Activated CD8-positive, alpha-beta memory T cell treated with anti-CD3 and anti-CD28 coated beads, Interleukin-2, amount 50 U/mL, for 24 hours (primary cell): Measurements from ENCODE around the gene UGT3A1.

Experiments
- DNase-seq: peaks from one replicate; pipeline ENCODE4 v3.0.0-alpha.2; 2020; ENCODE audit errors: extremely low read depth

The UGT3A1 gene

GRCh38 chr5:35908228-35908627 lies 83.0 kb downstream of the UGT3A1 start:
- no peak for DNase-seq

- DNase-seq = no peak
Measured at GRCh38 chr5:35904443-35905132, 86.6 kb downstream of the UGT3A1 start.

GRCh38 chr5:35903631-35904203 lies 87.5 kb downstream of the UGT3A1 start:
- no peak for DNase-seq

GRCh38 chr5:35902046-35902672 lies 89.0 kb downstream of the UGT3A1 start:
- DNase-seq = no peak
